H1 (cell line): Measurements from ENCODE around the gene SLC39A8. TPM values are rescaled to one million over a fixed set of nuclear protein-coding genes. Genes with fewer than 3 reads are reported as not detected.

Experiments
- CTCF ChIA-PET: fragments of 300-600 bp; sonication (Branson Sonifier 250); formaldehyde crosslinking; loops from one replicate; lab custom pipeline; 2021; ENCODE audit not compliant: partially characterized antibody; lab: Charles Lee
- POLR2A ChIA-PET: fragments of 300-600 bp; sonication (Branson Sonifier 250); formaldehyde crosslinking; loops from one replicate; lab custom pipeline; 2021; ENCODE audit warnings: inconsistent platforms; ENCODE audit not compliant: partially characterized antibody; lab: Charles Lee
- DNase-seq, 2 experiments: peaks; one replicate each; pipeline versions ENCODE4 v3.0.0 to v3.0.0-alpha.2; 2010 to 2022; ENCODE audit warnings: low spot score in 2 of 2, low read depth in 1 of 2, mixed read lengths in 1 of 2
- FAIRE-seq: peaks from 2 replicates; lab custom pipeline; 2011; peaks lifted over from hg19 to GRCh38; lab: Jason Lieb, UNC
- H2AFZ ChIP-seq: 2 replicates; pipeline ENCODE4 v1.8.1; 2012; ENCODE audit warnings: low read length, inconsistent platforms
- H2AK5ac ChIP-seq: 2 replicates; pipeline ENCODE4 v1.6.1; 2013; ENCODE audit warnings: low read depth, low read length
- H2BK120ac ChIP-seq: replicated peaks from 2 replicates; pipeline ENCODE3; 2013; ENCODE audit warnings: low read depth, low read length, inconsistent platforms
- H2BK12ac ChIP-seq: 2 replicates; pipeline ENCODE4 v1.6.1; 2013; ENCODE audit warnings: low read depth, low read length
- H2BK15ac ChIP-seq: 2 replicates; pipeline ENCODE4 v1.6.1; 2013; ENCODE audit warnings: low read length
- H2BK20ac ChIP-seq: 2 replicates; pipeline ENCODE4 v1.6.1; 2013; ENCODE audit warnings: low read length
- H2BK5ac ChIP-seq: 2 replicates; pipeline ENCODE4 v1.6.1; 2013; ENCODE audit warnings: low read depth, low read length
- H3K14ac ChIP-seq: 2 replicates; pipeline ENCODE4 v1.6.1; 2013; ENCODE audit warnings: inconsistent platforms; ENCODE audit not compliant: insufficient read length
- H3K18ac ChIP-seq: 2 replicates; pipeline ENCODE4 v1.6.1; 2013; ENCODE audit warnings: low read length; ENCODE audit errors: extremely low read depth
- H3K23ac ChIP-seq: 2 replicates; pipeline ENCODE4 v1.6.1; 2013; ENCODE audit warnings: inconsistent platforms; ENCODE audit not compliant: insufficient read length
- H3K23me2 ChIP-seq: 2 replicates; pipeline ENCODE4 v1.6.1; 2013; ENCODE audit warnings: low read depth, low read length
- H3K27ac ChIP-seq: 2 replicates; pipeline ENCODE4 v1.6.1; 2011; ENCODE audit warnings: low read depth, low read length, inconsistent platforms
- H3K27me3 ChIP-seq, 4 experiments: replicated peaks in 1 of 4; 1 replicate in 1 of 4; 2 replicates in 3 of 4; pipeline versions ENCODE4 v1.6.1 to v1.8.1; 2011 to 2013; ENCODE audit warnings: low read length in 3 of 4, mild to moderate bottlenecking in 3 of 4, inconsistent platforms in 2 of 4, mixed read lengths in 2 of 4, moderate library complexity in 1 of 4; ENCODE audit not compliant: control insufficient read depth in 3 of 4, insufficient read depth in 3 of 4; ENCODE audit errors: extremely low read depth in 1 of 4
- H3K36me3 ChIP-seq, 4 experiments: 2 replicates each; pipeline versions ENCODE4 v1.6.1 to v1.8.1; 2011 to 2013; ENCODE audit warnings: mild to moderate bottlenecking in 4 of 4, low read length in 3 of 4, moderate library complexity in 2 of 4, control low read depth in 1 of 4, inconsistent platforms in 1 of 4; ENCODE audit not compliant: insufficient read depth in 4 of 4, control insufficient read depth in 2 of 4
- H3K4ac ChIP-seq: replicated peaks from 2 replicates; pipeline ENCODE3; 2013; ENCODE audit warnings: low read length, low read depth, mixed read lengths, inconsistent platforms; ENCODE audit not compliant: insufficient read length
- H3K4me1 ChIP-seq, 4 experiments: replicated peaks in 1 of 4; 1 replicate in 1 of 4; 2 replicates in 3 of 4; pipeline versions ENCODE4 v1.6.1 to v1.8.1; 2011 to 2013; ENCODE audit warnings: low read length in 3 of 4, inconsistent platforms in 2 of 4, mixed read lengths in 1 of 4; ENCODE audit not compliant: insufficient read depth in 4 of 4, control insufficient read depth in 3 of 4
- H3K4me2 ChIP-seq, 2 experiments: 2 replicates each; pipeline versions ENCODE4 v1.6.1 to v1.8.1; 2011 to 2013; ENCODE audit warnings: low read depth in 2 of 2, low read length in 2 of 2, control low read depth in 1 of 2, inconsistent platforms in 1 of 2, mild to moderate bottlenecking in 1 of 2; ENCODE audit not compliant: insufficient read depth in 1 of 2
- H3K4me3 ChIP-seq, 4 experiments: fragments of 200-600, 300-600 bp in 1 of 4; sonication (generic), shearing (Covaris generic), sonication (Bioruptor Twin) in 1 of 4; 2 replicates each; pipeline versions ENCODE4 v1.5.1 to v1.8.1; 2011 to 2016; ENCODE audit warnings: low read length in 4 of 4, low read depth in 3 of 4, control low read depth in 2 of 4, inconsistent platforms in 2 of 4, mild to moderate bottlenecking in 2 of 4, mixed read lengths in 1 of 4, moderate library complexity in 1 of 4; ENCODE audit not compliant: insufficient read depth in 2 of 4; ENCODE audit errors: extremely low read depth in 1 of 4
- H3K56ac ChIP-seq: replicated peaks from 2 replicates; pipeline ENCODE3; 2013; ENCODE audit warnings: low read depth, mild to moderate bottlenecking, mixed read lengths, low read length, inconsistent platforms; ENCODE audit not compliant: insufficient read length
- H3K79me1 ChIP-seq: 2 replicates; pipeline ENCODE4 v1.6.1; 2013; ENCODE audit warnings: low read depth, low read length, control low read depth
- H3K79me2 ChIP-seq, 2 experiments: 2 replicates each; pipeline versions ENCODE4 v1.6.1 to v1.8.1; 2012 to 2013; ENCODE audit warnings: low read length in 2 of 2, mild to moderate bottlenecking in 2 of 2, inconsistent platforms in 1 of 2; ENCODE audit not compliant: insufficient read depth in 2 of 2, control insufficient read depth in 1 of 2
- H3K9ac ChIP-seq, 4 experiments: replicated peaks in 1 of 4; 1 replicate in 1 of 4; 2 replicates in 3 of 4; pipeline versions ENCODE4 v1.6.1 to v1.8.1; 2011 to 2013; ENCODE audit warnings: low read depth in 3 of 4, low read length in 3 of 4, control low read depth in 2 of 4, mild to moderate bottlenecking in 2 of 4, moderate library complexity in 2 of 4, inconsistent platforms in 1 of 4; ENCODE audit errors: extremely low read depth in 1 of 4
- H3K9me3 ChIP-seq, 2 experiments: 2 replicates each; pipeline versions ENCODE4 v1.6.1 to v1.8.1; 2012 to 2013; ENCODE audit warnings: mild to moderate bottlenecking in 2 of 2, moderate library complexity in 2 of 2, control low read depth in 1 of 2, inconsistent platforms in 1 of 2, low read depth in 1 of 2, low read length in 1 of 2, mixed read lengths in 1 of 2; ENCODE audit not compliant: insufficient read depth in 2 of 2
- H4K20me1 ChIP-seq, 2 experiments: replicated peaks in 1 of 2; 2 replicates each; pipeline versions ENCODE3 to v1.8.1; 2011 to 2013; ENCODE audit warnings: inconsistent platforms in 2 of 2, low read length in 2 of 2, mild to moderate bottlenecking in 1 of 2; ENCODE audit not compliant: insufficient read depth in 2 of 2, control insufficient read depth in 1 of 2
- H4K5ac ChIP-seq: 2 replicates; pipeline ENCODE4 v1.6.1; 2013; ENCODE audit warnings: low read length, low read depth, mixed read lengths, inconsistent platforms; ENCODE audit not compliant: insufficient read length
- H4K8ac ChIP-seq: 2 replicates; pipeline ENCODE4 v1.8.0; 2013; ENCODE audit warnings: mild to moderate bottlenecking, moderate library complexity, low read length, inconsistent platforms; ENCODE audit not compliant: insufficient read depth; ENCODE audit errors: extremely low read depth
- H4K91ac ChIP-seq: replicated peaks from 2 replicates; pipeline ENCODE3; 2013; ENCODE audit warnings: low read length, mixed read lengths, inconsistent platforms; ENCODE audit not compliant: insufficient read length
- CTBP2 ChIP-seq: IDR thresholded peaks from 2 replicates; pipeline ENCODE4 v1.7.0; 2011; ENCODE audit warnings: borderline replicate concordance, mild to moderate bottlenecking, moderate library complexity, mixed read lengths, low read length; ENCODE audit not compliant: insufficient read depth, insufficient read length
- GABPA ChIP-seq: IDR thresholded peaks from 2 replicates; pipeline ENCODE4 v1.6.1; 2011; ENCODE audit warnings: mild to moderate bottlenecking, low read length, moderate library complexity, borderline replicate concordance; ENCODE audit not compliant: insufficient read depth
- GTF2F1 ChIP-seq: IDR thresholded peaks from 2 replicates; pipeline ENCODE4 v1.6.1; 2012; ENCODE audit warnings: low read depth, low read length, improper control_type of control experiment, borderline replicate concordance
- HDAC2 ChIP-seq, 2 experiments: fragments of 300-600 bp in 1 of 2; sonication (generic) in 1 of 2; IDR thresholded peaks; 2 replicates each; pipeline ENCODE4 v1.6.1; 2011 to 2012; ENCODE audit warnings: low read depth in 2 of 2, low read length in 2 of 2, mild to moderate bottlenecking in 2 of 2, moderate library complexity in 2 of 2, borderline replicate concordance in 1 of 2, inconsistent platforms in 1 of 2
- KDM5A ChIP-seq: fragments of 200-600 bp; IDR thresholded peaks from 2 replicates; pipeline ENCODE4 v1.7.1; 2012; ENCODE audit warnings: mild to moderate bottlenecking, low read length, inconsistent platforms, mixed read lengths
- PHF8 ChIP-seq: fragments of 200-600 bp; sonication (generic); conservative IDR thresholded peaks from 2 replicates; pipeline ENCODE4 v1.7.1; 2012; ENCODE audit warnings: low read depth, mild to moderate bottlenecking, inconsistent platforms, low read length, moderate library complexity
- POLR2A ChIP-seq, 2 experiments: IDR thresholded peaks; 1 replicate in 1 of 2; 2 replicates in 1 of 2; pipeline ENCODE4 v1.6.1; 2011; ENCODE audit warnings: low read depth in 2 of 2, low read length in 2 of 2, mild to moderate bottlenecking in 2 of 2; ENCODE audit errors: control extremely low read depth in 1 of 2
- RNF2 ChIP-seq: fragments of 200-900, 300-1000 bp; sonication (generic); IDR thresholded peaks from 2 replicates; pipeline ENCODE4 v1.7.1; 2016; ENCODE audit warnings: borderline replicate concordance, low read depth, mild to moderate bottlenecking, antibody characterized with exemption, low read length; ENCODE audit not compliant: poor library complexity, severe bottlenecking; ENCODE audit errors: missing control alignments
- SAP30 ChIP-seq: fragments of 300-600 bp; sonication (generic); IDR thresholded peaks from 2 replicates; pipeline ENCODE4 v1.7.1; 2012; ENCODE audit warnings: low read length, moderate library complexity, mild to moderate bottlenecking, inconsistent platforms; ENCODE audit not compliant: insufficient read depth, insufficient replicate concordance
- SIN3A ChIP-seq, 2 experiments: IDR thresholded peaks in 1 of 2; conservative IDR thresholded peaks in 1 of 2; 2 replicates each; pipeline ENCODE4 v1.6.1; 2011 to 2012; ENCODE audit warnings: low read length in 2 of 2, improper control_type of control experiment in 1 of 2, low read depth in 1 of 2, mild to moderate bottlenecking in 1 of 2
- SIRT6 ChIP-seq: IDR thresholded peaks from one replicate; pipeline ENCODE4 v1.7.1; 2012; ENCODE audit warnings: low read length, inconsistent platforms
- SP1 ChIP-seq: IDR thresholded peaks from 2 replicates; pipeline ENCODE4 v1.6.1; 2011; ENCODE audit warnings: low read depth, low read length
- TEAD4 ChIP-seq: IDR thresholded peaks from 2 replicates; pipeline ENCODE4 v1.6.1; 2012; ENCODE audit warnings: low read depth, low read length, inconsistent platforms, mixed read lengths
- ZNF274 ChIP-seq: IDR thresholded peaks from 2 replicates; pipeline ENCODE4 v1.7.0; 2012; ENCODE audit warnings: low read length, borderline replicate concordance; ENCODE audit errors: extremely low read depth
- WGBS, 2 experiments: shearing (Covaris generic) in 1 of 2; methylation state at CpG; one replicate each; pipeline versions ENCODE4 v1.1.6 to v1.1.7; 2013 to 2015; ENCODE audit warnings: low lambda C conversion rate in 2 of 2, mixed read lengths in 2 of 2, inconsistent platforms in 1 of 2, low coverage in 1 of 2, missing lambda C conversion rate in 1 of 2; ENCODE audit not compliant: insufficient replicate concordance in 2 of 2, insufficient coverage in 1 of 2, insufficient read length in 1 of 2; ENCODE audit errors: extremely low coverage in 1 of 2, missing lambda C conversion rate in 1 of 2; 5-methylcytosine and 5-hydroxymethylcytosine counted together
- polyA plus RNA-seq, 7 experiments: library from polyadenylated mRNA; depleted of rRNA in 3 of 7; stranded (reverse) in 5 of 7; unstranded in 2 of 7; fragments of >200 nt in 5 of 7; fragments of 200-250 nt in 2 of 7; gene quantifications; 1 replicate in 5 of 7; 2 replicates in 1 of 7; 4 replicates in 1 of 7; pipeline versions ENCODE4 v1.2.1 to v1.2.3, GENCODE V29; 2011 to 2013; ENCODE audit warnings: missing spikeins in 2 of 7, mixed read lengths in 2 of 7
- total RNA-seq: library from RNA; stranded (reverse); fragmentation: NEBNext Ultra II Directional; extraction: Animal tissue kit (Norgen Biotek cat#: 25700); gene quantifications from 2 replicates; pipeline ENCODE4 v1.2.1, GENCODE V29; 2021

SLC39A8 gene
- total and polyA plus RNA-seq, 2 of the 8 experiments (the other 6 are each of a cell fraction or from before 2014, with no cell fraction given), result 6.4 to 38.7 TPM

- ChIA-PET CTCF (interaction anchor here (1.0 to 1.4 kb wide), 2 partner anchors 11 to 53 kb away, joined by 3 to 5 read pairs; no protein-coding TSS in a partner anchor), POLR2A (no interaction called here)
- no peak overlapping the region for H4K8ac ChIP-seq
- no peak overlapping the region for H2BK20ac ChIP-seq
- no peak overlapping the region for H2BK5ac ChIP-seq
- H3K4ac ChIP-seq, result no peak overlapping the region
- H3K4me3 ChIP-seq, result no peak overlapping the region
- H2AFZ ChIP-seq, result no peak overlapping the region
- H4K5ac ChIP-seq, result no peak overlapping the region
- no peak overlapping the region for H2AK5ac ChIP-seq
- no peaks in the 10 kb centered on the region for H3K4me1 ChIP-seq
- peaks cover 0 to 17% of the 10 kb centered on the region in 2 experiments; a peak in 2 of 4 replicates for H3K9me3 ChIP-seq
- no peak overlapping the region for H2BK120ac ChIP-seq
- no peak overlapping the region for H3K56ac ChIP-seq
- no peaks in the 10 kb centered on the region for H3K36me3 ChIP-seq
- WGBS, 2 experiments, result 87% methylated on average over 4 of the region's 4 CpGs; no CpG with 5 or more reads in 1 of the 2 experiments
- no peak overlapping the region for H3K23ac ChIP-seq
- no peak overlapping the region for H4K91ac ChIP-seq
- no peak overlapping the region for H3K14ac ChIP-seq
- H2BK12ac ChIP-seq, result no peak overlapping the region
- H3K4me2 ChIP-seq, result no peak overlapping the region
- H3K23me2 ChIP-seq, result no peaks in the 10 kb centered on the region
- no peak overlapping the region for H2BK15ac ChIP-seq
- H3K79me2 ChIP-seq, result no peaks in the 10 kb centered on the region
- no peaks in the 10 kb centered on the region for H3K27me3 ChIP-seq
- H3K79me1 ChIP-seq, result no peaks in the 10 kb centered on the region
- no peaks in the 10 kb centered on the region for H4K20me1 ChIP-seq
- no peak overlapping the region for H3K27ac ChIP-seq
- H3K18ac ChIP-seq, result no peak overlapping the region
- no peak for DNase-seq
- FAIRE-seq, result no peak
- H3K9ac ChIP-seq, result no peak overlapping the region
- TF ChIP-seq SIN3A (conservative IDR thresholded peaks at IDR 0.05 in 1 of 2, IDR thresholded peaks at IDR 0.05 in 1 of 2; ENCODE audit: low read depth in 1 of 2, low read length in 2 of 2) (no peak), GABPA (no peak), SIRT6 (no peak), RNF2 (no peak), SP1 (no peak), SAP30 (no peak), POLR2A (IDR thresholded peaks at IDR 0.05; ENCODE audit: control extremely low read depth in 1 of 2, low read depth in 2 of 2, low read length in 2 of 2) (no peak), GTF2F1 (no peak), KDM5A (no peak), CTBP2 (no peak), HDAC2 (IDR thresholded peaks at IDR 0.05; ENCODE audit: borderline replicate concordance in 1 of 2, low read depth in 2 of 2, low read length in 2 of 2) (no peak), PHF8 (no peak), ZNF274 (no peak), TEAD4 (no peak)
These were observed 98.9 kb downstream of the SLC39A8 start for GRCh38 chr4:102246416-102246815.
